ENCODE data around the gene MALSU1.
"Not testable (repeated sequence)": the region's sequence is repeated elsewhere in the genome, so short reads cannot be mapped to it uniquely, and the experiment has no call there.

MALSU1 gene

GRCh38 chr7:23287612-23288011 is 11.5 kb upstream of the MALSU1 start:
- DNase-seq = no peak

DNA sequence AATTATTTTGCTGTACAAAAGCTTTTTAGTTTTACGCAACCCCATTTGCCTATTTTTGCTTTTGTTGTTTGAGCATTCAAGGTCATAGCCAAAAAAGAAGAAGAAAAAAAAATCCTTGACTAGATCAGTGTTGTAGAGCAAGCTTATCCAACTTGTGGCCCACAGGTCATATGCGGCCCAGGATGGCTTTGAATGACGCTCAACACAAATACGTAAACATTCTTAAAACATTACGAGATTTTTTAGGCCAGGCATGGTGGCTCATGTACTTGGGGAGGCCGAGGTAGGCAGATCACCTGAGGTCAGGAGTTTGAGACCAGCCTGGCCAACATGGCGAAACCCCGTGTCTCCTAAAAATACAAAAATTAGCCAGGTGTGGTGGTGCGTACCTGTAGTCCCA is 8.1 kb upstream of the MALSU1 start:
- no peak for DNase-seq

DNA sequence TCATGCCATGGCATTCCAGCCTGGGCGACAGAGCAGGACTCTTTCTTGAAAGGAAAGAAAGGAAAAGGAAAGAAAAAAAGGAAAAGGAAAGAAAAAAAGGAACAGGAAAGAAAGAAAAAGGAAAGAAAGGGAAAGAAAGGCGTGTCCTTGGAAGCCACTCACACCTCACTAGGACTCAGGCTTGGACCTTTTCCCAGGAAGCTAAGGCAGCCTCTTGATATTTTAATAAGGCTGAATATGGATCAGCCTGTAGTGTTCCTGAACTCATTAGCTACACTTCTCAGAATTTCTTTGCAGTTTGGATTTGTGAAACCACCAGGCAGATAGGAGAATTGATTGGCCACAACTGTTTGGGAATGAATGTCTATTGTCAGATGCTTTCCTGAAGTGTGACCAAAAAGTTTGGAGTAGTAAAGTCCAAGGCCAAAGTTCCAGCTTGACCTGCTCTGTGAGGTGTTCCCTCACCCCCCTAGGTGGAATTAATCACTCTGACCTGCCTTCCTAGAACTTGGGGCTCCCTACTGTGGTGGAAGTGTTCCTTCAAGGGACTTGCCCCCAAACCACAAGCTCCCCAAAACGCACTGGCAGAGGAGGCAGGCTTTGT is 7.1 kb upstream of the MALSU1 start:
- DNase-seq = no peak

DNA sequence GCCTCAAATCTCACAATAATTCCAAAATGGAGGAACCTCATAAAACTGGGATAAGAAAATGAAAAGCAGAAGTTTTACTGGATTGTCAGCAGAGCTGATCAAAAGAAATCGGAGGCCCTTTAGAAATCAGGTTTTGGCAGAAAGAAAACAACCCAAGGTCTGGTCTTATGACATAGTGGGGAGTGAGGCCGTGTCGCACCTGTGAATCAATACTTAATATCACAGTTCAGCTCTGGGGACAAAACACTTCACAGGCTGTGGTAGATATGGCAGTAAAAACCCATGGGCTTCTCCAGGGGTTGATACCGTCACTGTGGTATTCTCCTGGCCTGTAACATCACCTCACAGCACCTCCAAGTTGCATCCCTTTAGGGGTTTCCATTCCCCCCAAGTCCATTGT is 6.5 kb upstream of the MALSU1 start:
- no peak for DNase-seq

GRCh38 chr7:23293500-23294073 is 5.6 kb upstream of the MALSU1 start:
- DNase-seq = no peak

- DNase-seq = no peak
These were observed 4.4 kb upstream of the MALSU1 start for GRCh38 chr7:23294549-23295400.

- no peak for DNase-seq
These were observed 3.8 kb upstream of the MALSU1 start for GRCh38 chr7:23295401-23295697.

DNA sequence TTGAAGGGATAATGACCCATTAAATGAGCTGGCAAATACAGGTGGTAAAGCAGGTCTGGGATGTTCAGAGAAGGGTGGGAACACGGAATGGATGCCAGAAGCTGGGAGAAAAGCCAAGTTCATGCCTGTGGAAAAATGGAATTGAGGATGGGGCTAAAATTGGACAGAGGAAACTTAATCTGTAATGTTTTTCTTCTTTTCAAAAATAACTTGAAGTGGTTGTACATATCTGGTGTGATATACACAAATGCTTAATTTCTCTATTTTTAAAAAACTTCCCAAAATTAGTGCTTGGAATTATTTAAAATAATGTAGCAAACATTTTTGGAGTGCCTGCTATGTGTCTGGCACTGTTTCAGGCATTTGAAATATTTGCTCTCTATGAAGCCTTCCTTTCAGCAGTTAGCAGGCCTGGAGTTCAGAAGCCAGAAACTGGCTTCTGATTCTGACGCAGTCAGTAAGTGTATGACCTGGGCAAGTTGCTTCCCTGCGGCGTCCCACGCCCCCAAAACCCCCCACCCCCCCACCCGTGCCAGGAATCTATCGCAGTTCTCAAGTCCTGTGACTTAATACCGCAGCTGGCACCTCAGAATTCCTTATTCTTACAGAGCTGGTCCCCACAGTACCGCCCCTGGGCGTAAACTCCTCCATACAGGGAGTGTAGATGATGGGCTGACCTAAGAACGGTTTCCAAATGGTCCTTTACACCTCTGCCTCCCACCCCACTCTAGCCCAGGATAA is 828 bp upstream of the MALSU1 start:
- no peak for DNase-seq

DNA sequence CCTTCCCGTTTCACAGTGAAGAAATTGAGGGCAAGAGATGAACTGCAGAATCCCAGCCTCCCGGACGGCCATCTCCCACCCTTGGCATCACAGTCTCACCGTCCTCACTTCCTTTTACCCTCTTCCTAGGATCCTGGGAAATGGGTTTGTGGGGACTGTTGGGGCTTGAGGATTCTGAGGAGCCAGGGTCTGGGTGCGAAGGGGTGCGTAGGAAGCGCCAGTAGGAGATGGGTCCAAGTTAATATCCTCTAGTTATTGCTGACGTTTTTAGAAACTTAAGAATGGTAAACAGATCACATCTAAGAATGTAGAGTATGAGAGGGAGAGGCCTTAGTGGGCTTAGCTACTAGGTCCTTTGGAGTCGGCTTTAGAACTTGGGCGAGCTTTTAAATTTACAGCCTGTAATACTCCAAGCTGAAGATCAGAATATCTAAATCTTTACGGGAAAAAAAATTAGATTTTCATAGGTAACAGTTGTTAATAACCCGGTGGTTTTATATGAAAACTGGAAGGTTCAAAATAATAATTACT is 696 bp downstream of the MALSU1 start:
- no peak for DNase-seq

- DNase-seq = no peak
These were observed 7.9 kb downstream of the MALSU1 start for GRCh38 chr7:23306936-23307521.

DNA sequence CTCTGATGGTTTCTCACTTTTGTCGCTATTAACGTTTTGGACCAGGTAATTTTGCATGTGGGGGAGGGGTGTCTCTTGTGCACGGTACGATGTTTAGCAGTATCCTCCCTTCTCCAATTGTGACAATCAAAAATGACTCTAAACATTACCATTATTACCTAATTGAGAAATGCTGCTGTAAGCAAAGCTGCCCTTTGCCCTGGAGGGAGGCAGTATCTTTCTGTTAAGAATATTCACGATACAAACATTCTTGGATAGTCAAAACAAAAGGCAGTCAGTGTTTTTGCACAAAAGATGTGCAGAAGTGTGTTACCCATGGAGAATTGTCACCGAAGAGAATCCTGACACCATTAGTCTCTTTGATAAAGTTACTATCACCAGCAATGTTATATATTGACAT is 9.6 kb downstream of the MALSU1 start:
- DNase-seq = no peak

DNA sequence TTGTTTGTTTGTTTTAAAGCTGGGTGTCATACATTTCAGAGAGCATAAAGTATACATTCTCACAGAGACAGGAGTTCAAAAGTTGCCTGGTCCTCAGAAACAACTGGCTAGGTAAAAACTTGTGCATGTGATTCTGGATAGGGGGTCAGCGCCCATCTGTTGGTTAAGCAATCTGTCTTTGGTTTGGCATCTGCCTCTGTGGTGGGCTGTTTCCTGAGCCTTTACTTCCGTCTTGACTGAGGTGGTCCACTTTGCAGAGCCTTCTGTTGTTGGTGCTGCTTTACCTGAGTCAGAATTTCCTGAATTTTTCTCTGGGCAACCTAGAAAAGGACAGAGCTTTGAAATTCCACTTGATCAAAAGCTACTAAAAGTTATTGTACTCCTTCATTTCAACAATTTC is 13.0 kb downstream of the MALSU1 start:
- not testable (repeated sequence) for DNase-seq

GRCh38 chr7:23315366-23315765 is 16.2 kb downstream of the MALSU1 start:
- no peak for DNase-seq

DNA sequence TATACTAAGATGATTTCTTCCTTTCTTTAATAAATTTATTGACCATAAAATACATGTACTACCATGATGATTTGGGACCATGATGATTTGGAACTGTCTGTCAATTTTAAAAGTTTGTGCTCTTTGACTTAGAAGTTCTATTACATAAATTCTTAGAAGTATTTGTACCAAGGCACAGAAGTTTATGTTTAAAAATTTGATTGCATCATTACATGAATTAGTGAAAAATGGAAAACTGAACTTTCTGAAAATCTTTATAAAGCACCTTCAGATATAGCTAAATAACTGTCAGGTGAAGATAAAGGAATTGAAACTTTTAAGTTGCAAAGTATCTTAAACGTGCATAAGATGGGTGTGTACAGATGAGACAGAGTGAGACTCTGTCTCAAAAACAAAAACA is 32.0 kb downstream of the MALSU1 start:
- no peak for DNase-seq

DNA sequence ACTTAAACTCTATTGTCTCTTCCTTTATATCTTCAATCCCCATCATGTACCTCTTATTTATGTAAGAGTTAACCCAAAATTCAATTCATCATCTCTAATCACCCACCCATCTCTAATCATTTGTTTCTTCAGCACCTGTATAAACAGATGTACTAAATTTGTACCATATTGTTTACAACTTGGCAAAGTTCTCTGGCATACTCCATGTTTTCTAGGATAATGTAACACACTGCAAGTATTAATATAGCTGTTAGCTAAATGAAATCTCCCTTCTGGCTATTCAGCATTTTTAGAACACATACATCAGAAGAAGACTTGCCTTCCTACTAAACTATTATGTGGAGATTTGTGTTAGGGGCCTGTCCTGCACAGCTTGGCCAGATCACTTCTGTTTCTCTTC is 33.1 kb downstream of the MALSU1 start:
- no peak for DNase-seq

DNA sequence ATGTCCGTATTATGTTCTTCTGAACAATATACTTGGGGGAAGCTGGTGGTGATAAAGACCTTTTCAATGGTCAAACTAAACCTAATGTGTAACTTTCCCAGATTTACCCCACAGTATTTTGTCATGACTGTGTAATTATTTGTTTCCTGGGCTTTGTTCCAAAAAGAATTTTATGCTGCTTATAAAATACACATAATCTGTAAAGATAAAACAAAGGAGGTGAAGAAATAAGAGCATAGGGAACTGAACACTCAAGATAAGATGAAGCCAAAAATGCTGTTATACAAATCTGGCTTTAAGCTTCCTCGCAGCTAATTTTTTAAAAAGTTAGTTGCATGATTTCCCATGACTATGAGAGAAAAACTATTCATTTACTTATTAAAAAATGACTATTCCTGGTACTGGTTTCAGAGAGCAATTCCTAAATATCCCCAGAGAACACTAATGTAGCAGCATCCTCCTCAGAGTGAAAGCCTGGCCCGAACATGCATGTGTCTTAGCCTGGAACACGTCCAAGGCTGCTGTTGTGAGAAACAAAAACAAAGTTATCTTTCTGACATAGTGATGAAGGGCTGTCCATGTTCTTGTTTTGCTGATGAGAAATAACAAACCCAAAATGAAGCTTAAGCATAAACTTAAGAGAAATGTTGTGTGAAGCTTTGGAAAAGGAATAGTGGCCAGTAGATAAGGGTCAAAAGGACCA is 33.9 kb downstream of the MALSU1 start:
- no peak for DNase-seq

DNA sequence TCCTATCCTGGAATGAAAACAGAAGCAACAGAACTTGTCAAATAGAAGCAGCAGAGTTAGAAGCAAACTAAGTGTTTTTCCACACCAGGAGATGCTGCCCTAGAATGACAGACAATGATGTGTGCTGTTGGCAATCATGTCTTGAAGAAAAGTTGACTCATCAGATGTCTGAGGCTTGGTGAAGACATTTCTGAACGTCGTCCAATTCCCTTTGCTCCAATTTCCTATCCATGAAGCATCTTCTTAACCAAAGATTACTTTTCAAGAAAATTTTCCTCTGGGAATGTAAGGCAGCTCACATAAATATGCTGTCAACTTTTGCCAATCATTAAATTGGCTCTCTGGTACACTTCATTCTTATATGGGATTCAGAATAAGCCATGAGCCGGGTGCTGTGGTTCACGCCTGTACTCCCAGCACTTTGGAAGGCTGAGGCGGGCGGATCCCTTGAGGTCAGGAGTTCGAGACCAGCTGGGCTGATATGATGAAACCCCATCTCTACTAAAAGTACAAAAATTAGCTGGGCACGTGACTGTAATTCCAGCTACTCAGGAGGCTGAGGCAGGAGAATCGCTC is 34.6 kb downstream of the MALSU1 start:
- DNase-seq = no peak

- no peak for DNase-seq
These were observed 35.4 kb downstream of the MALSU1 start for GRCh38 chr7:23334482-23335056.

DNA sequence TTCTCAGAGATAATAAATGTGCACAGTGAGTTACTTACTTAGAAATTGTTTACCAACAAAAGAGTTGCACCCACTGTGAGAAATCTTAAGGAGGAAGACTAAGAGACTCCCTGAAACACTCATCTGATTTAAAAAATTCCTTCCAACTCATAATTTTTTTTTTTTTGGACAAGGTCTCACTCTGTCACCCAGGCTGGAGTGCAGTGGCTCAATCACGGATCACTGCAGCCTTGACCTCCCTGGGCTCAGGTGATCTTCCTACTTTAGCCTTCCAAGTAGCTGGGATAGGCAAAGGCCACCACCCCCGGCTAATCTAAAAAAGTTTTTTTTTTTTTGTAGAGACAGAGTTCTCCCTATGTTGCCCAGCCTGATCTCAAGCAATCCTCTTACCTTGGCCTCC is 36.0 kb downstream of the MALSU1 start:
- DNase-seq = no peak

- no peak for DNase-seq
These were observed 36.5 kb downstream of the MALSU1 start for GRCh38 chr7:23335621-23336020.

DNA sequence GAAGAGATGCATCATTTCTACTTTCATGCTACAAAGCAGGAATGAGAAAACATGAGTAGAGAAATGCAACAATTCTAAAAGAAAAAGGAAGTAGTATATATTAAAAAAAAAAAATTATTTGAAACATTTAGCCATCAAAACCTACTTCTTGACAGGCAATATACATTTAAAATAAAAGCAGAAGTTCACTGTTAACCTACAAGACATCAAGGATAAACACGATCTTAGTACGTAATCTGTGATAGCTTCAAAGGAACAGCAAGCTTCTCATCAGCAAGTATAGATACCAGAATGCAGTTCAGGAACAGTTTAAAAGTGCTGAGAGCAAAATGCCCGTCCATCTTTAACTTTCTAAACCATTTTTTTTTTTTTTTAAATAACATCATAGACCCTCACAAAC is 36.9 kb downstream of the MALSU1 start:
- DNase-seq = no peak

- DNase-seq = no peak
These were observed 37.7 kb downstream of the MALSU1 start for GRCh38 chr7:23336799-23337283.
